Stomach (tissue), 4 donors: ENCODE measurements around the gene TAC4.

Experiments
- EP300 ChIP-seq: sonication (generic); formaldehyde crosslinking; IDR thresholded peaks from one replicate; pipeline ENCODE4 v1.6.1; 2017; ENCODE audit warnings: antibody characterized with exemption
- POLR2A ChIP-seq, 4 donors: fragments of 450-650 bp; IDR thresholded peaks; one replicate each; pipeline ENCODE4 v1.6.1; 2016; ENCODE audit warnings: antibody characterized with exemption in 4 of 4, control low read depth in 2 of 4, mild to moderate bottlenecking in 1 of 4, moderate library complexity in 1 of 4
- POLR2AphosphoS5 ChIP-seq, 3 donors: sonication (generic); formaldehyde crosslinking; IDR thresholded peaks; one replicate each; pipeline ENCODE4 v1.6.1; 2016; ENCODE audit warnings: antibody characterized with exemption in 3 of 3
- TF ChIP-seq, protein P1 (sequence below), 7 experiments: fragments of 450-650 bp in 4 of 7; fragments of 200-600 bp in 3 of 7; sonication (generic) in 3 of 7; IDR thresholded peaks; one replicate each; pipeline ENCODE4 v1.5.1; 2016 to 2019; ENCODE audit warnings: antibody characterized with exemption in 7 of 7, control low read depth in 2 of 7, mild to moderate bottlenecking in 1 of 7

DNA sequence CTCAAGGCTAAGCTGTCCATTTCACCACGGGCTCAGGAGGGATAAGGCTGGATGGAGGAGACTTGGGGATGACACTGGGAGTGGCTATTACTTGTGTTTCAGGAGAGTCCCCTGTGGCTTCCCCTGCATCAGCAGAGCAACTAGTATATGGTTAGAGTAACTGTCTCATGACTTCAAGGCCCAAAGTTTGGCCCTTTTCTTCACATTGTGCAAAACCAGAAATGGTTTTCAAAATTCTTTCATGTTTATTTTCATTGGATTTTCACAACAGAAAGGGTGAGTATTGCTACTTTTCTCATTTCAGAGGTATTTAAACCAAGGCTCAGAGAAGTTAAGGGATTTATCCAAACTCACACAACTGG lies 18.1 kb upstream of the TAC4 start:
- TF ChIP-seq POLR2A (IDR thresholded peaks at IDR 0.05) (no peak), POLR2AphosphoS5 (IDR thresholded peaks at IDR 0.05) (no peak), EP300 (no peak)
- TF ChIP-seq, protein P1, sequence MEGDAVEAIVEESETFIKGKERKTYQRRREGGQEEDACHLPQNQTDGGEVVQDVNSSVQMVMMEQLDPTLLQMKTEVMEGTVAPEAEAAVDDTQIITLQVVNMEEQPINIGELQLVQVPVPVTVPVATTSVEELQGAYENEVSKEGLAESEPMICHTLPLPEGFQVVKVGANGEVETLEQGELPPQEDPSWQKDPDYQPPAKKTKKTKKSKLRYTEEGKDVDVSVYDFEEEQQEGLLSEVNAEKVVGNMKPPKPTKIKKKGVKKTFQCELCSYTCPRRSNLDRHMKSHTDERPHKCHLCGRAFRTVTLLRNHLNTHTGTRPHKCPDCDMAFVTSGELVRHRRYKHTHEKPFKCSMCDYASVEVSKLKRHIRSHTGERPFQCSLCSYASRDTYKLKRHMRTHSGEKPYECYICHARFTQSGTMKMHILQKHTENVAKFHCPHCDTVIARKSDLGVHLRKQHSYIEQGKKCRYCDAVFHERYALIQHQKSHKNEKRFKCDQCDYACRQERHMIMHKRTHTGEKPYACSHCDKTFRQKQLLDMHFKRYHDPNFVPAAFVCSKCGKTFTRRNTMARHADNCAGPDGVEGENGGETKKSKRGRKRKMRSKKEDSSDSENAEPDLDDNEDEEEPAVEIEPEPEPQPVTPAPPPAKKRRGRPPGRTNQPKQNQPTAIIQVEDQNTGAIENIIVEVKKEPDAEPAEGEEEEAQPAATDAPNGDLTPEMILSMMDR (IDR thresholded peaks at IDR 0.05) = no peak
